Renal cortical epithelial cell (primary cell): ENCODE results near the gene RTCB. TPM values are rescaled to one million over a fixed set of nuclear protein-coding genes. Genes with fewer than 3 reads are reported as not detected.

Experiments
- DNase-seq: peaks from one replicate; pipeline ENCODE4 v3.0.0-alpha.2; 2011; ENCODE audit warnings: low read depth
- total RNA-seq: library from RNA; depleted of rRNA; stranded (reverse); fragments of >200 nt; gene quantifications from 2 replicates; pipeline ENCODE4 v1.2.3, GENCODE V29; 2014

RTCB gene
- total RNA-seq, result 126 and 182 TPM in 2 replicates

DNA sequence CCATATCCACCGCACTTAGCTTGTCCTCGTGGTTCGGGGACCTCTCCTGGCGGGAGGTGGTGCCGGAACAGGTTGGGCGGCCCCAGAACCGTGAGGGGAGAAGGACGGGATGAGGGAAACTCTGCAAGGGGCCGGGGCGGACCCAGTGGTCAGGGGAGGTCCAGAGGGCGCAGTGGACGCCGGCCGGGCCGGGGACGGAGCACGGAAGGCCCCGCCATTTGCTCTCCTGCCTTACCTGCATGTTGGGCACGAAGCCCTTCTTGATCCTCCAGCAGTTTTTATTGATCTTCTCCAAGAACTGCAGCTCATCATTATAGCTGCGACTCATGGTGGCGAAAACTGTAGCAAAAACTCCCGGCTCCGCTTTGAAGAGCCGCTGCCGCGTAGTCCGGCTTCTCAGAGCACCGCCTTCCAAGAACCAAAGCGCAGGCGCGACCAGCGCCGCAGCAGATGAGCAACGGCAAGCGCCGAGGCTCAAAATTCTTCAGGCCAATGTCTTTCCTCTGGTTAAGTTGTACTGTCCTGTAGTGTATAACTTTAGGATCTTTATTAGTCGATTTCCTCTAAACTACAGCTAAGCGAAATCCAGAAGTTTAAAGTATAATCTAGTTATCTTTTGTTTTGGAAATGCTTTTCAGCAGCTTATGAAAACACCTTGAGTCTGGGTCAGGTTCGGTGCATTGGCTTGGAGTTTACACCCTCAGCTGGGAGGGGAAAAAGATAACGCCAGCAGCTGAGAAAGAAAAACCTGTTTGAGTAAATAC is at the start of gene RTCB:
Gene RTCB, minus strand, starts transcription at position 419 of the 764 bp plus-strand sequence. Its CDS starts 91 bp downstream, at position 328.
- peak; percentile 87 for DNase-seq

- no peak for DNase-seq
Observed at GRCh38 chr22:32457031-32457430, 45.0 kb upstream of the RTCB start.

GRCh38 chr22:32448980-32449379 is 36.9 kb upstream of the RTCB start:
- DNase-seq, result no peak

- DNase-seq, result peak; percentile 9
Observed at GRCh38 chr22:32446321-32446720, 34.3 kb upstream of the RTCB start.

DNA sequence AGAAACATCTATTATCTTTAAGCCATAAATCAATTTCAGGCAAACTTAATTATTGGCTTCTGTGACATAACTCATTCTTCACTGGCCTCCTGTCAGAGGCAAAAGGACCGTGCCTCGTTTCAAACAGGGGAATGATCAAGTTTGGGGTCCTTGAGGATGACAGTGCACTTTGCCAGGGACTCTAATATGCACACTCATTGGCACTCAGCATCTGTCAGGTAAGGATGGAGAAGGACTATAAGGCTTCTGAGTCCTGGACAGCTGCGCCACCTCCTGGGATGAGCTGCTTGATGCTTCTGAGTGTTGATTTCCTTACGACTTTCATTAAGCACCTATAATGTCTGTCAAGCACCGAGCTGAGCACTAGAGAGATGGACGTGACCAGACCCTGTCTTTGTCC is 32.0 kb upstream of the RTCB start:
- peak; percentile 12 for DNase-seq

- DNase-seq, result no peak
Observed at GRCh38 chr22:32430352-32430751, 18.3 kb upstream of the RTCB start.

GRCh38 chr22:32426881-32427280 is 14.8 kb upstream of the RTCB start:
- DNase-seq, result no peak

- DNase-seq, result no peak
Observed at GRCh38 chr22:32423664-32424063, 11.6 kb upstream of the RTCB start.

- no peak for DNase-seq
Observed at GRCh38 chr22:32422062-32422461, 10.0 kb upstream of the RTCB start.

- DNase-seq, result no peak
Observed at GRCh38 chr22:32421484-32421883, 9.4 kb upstream of the RTCB start.

DNA sequence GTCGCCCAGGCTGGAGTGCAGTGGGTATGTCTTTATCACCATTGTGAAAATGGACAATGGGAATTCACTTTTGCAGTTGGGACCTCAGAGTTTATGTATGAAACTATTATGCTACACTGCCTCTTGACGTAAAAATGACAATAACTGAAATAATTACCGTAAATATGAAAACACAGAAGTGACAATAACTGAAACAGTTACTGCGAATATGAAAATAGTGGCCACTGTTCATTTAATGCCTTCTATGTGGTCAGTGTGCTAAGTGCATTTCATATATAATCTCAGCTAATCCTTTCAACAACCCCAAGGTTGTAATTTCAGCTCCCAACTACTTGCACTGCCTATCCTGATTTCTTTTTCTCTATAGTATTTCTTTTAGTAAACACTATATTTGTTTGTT is 5.9 kb upstream of the RTCB start:
- no peak for DNase-seq

GRCh38 chr22:32416556-32417085 is 4.6 kb upstream of the RTCB start:
- DNase-seq, result no peak

DNA sequence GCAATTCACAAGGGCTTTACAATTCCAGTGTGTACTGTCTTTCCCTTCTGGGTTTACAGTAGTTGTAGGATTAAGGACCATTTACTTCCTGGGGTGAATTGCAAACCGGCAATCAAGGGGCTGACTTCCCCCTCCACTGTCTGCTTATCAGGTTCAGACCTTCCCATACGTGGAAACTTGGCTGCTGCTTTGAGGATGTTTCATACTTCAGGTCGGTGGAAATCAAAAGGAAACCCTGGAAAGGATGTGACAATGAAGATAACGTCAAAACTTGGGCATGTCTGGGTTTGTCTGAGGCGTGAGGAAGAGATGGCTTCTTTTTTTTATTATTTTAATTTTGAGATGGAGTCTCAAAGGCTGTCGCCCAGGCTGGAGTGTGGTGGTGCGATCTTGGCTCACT is 2.1 kb upstream of the RTCB start:
- no peak for DNase-seq

GRCh38 chr22:32413719-32414118 is 1.7 kb upstream of the RTCB start:
- DNase-seq, result peak; percentile 31

GRCh38 chr22:32411402-32411801 is 645 bp downstream of the RTCB start:
- peak; percentile 72 for DNase-seq

DNA sequence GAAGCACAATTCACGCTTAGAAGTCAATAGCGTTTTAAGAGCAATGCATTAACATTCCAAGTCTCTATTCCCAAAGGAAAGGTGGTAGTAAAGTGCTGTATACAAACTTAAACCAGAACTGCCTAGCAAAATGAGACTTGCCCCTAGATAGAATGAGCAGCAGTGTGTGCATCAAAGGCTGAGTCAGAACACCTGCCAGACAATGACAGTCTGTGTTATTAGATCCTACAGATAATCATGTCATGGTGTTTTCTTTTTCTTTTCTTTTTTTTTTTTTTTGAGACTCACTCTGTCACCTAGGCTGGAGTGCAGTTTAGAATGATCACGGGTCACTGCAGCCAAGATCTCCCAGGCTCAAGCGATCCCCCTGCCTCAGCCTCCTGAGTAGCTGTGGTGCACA is 1.6 kb downstream of the RTCB start:
- no peak for DNase-seq

GRCh38 chr22:32409977-32410376 is 2.1 kb downstream of the RTCB start:
- no peak for DNase-seq

DNA sequence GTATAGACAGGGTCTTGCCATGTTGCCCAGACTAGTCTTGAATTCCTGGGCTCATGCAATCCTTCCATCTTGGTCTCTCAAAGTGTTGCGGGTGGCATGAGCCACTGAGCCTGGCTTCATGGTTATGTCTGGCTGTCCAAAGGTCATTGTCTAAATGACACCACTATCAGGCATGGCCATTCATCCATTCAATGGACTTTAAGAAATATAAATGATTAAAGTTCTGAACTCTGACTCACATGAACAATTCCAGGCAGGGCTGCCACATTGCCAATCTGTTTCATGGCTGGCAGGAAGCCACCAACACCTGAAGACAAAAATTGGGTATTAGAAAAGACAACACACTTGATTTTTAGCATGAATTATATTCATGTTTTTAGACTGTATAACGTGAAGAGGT is 4.1 kb downstream of the RTCB start:
- peak; percentile 42 for DNase-seq

GRCh38 chr22:32407312-32407711 is 4.7 kb downstream of the RTCB start:
- no peak for DNase-seq

DNA sequence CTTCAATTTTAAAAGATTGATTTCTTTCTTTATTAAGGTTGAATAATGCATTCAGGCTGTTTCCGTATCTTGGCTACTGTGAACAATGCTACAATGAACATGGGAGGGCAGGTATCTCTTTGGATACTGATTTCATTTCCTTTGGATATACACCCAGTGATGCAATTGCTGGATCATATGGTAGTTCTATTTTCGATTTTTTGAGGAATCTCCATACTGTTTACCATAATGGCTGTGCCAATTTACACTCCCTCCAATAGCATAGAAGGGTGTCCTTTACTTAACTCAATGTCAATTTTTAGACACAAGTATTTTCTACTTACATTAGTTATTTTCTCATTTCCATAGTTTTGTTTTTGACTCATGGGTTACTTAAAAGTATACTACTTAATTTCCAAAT is 8.0 kb downstream of the RTCB start:
- DNase-seq, result no peak

DNA sequence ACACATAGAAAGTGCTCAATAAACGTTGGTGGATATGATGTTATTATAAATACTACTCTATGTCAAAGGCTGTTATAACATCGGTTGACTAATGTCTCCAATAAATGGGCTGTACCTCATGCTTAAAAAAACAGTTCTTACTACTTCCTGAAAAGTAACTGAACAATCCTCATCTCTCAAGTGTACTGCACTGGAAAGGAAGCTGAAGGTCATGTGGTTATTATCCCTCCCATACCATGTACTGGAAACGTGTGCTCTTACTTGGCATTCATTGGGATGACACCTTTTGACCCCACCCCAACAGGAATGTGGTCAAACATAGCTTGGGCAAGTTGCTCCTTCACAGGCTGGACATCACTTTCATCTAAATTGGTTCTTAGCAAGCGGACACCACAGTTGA is 10.6 kb downstream of the RTCB start:
- no peak for DNase-seq

DNA sequence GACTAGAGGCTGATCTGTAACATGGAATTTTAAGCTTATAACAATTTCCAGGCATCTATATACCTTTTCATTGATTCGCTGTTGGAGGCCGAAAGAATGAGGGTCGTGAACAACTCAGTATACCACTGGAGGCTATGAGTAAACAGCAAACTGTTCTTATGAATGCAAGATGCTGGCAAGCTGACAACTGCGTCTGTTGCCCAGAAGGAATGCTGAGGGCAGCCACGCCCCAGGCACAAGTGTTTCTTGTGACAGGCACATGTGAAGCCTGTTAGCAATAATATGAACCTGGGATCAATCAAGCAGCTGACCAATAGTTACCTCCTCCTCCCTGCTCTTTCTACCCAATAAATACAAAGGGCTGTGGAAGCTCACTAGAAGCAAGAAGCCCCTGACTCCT is 15.3 kb downstream of the RTCB start:
- DNase-seq, result peak; percentile 29

DNA sequence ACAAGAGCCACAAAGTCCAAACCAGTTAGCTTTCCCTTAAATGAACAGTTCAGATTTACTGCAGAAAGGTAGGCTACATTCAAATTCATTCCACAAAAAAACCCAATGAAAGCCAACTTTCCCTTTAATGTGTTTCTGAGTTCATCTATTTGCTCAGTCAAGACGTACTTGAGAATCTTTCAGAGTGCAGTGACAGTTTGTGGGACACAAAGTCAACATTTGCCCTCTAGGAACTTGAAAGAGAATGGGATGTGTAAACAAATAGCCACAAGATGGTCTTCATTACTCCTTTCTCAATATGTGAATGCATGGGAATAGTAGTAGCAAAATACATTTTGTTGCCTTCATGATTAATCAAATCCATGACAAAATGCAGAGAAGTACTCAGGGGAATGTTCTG is 15.8 kb downstream of the RTCB start:
- DNase-seq, result no peak

GRCh38 chr22:32395107-32395506 is 16.9 kb downstream of the RTCB start:
- no peak for DNase-seq
